ENCODE measurements around the gene HRAS.
A peak's percentile ranks its signal among the peaks of the same experiment; 100 is the strongest.

HRAS gene

GRCh38 chr11:557328-558132, 22.2 kb upstream of the HRAS start:
- peaks cover 24% of the 10 kb centered on the region for H3K4me1 ChIP-seq (ENCODE audit: control insufficient read depth, insufficient read depth, low read length)
- no peaks in the 10 kb centered on the region for H3K9me3 ChIP-seq (ENCODE audit: control insufficient read depth in 2 of 2, low read length in 2 of 2)
- H3K9ac ChIP-seq (ENCODE audit: low read length in 2 of 2), result no peak overlapping the region
- H3K27me3 ChIP-seq (ENCODE audit: control insufficient read depth in 1 of 2, insufficient read depth in 2 of 2, low read length in 2 of 2), result peaks cover 32 to 58% of the 10 kb centered on the region in 2 donors
- H3K36me3 ChIP-seq (ENCODE audit: control insufficient read depth in 2 of 2, insufficient read depth in 2 of 2, low read length in 2 of 2), result no peaks in the 10 kb centered on the region
- H3K27ac ChIP-seq (ENCODE audit: low read length), result no peak overlapping the region
- no peak overlapping the region for H3K4me3 ChIP-seq (ENCODE audit: low read length in 2 of 2)

DNA sequence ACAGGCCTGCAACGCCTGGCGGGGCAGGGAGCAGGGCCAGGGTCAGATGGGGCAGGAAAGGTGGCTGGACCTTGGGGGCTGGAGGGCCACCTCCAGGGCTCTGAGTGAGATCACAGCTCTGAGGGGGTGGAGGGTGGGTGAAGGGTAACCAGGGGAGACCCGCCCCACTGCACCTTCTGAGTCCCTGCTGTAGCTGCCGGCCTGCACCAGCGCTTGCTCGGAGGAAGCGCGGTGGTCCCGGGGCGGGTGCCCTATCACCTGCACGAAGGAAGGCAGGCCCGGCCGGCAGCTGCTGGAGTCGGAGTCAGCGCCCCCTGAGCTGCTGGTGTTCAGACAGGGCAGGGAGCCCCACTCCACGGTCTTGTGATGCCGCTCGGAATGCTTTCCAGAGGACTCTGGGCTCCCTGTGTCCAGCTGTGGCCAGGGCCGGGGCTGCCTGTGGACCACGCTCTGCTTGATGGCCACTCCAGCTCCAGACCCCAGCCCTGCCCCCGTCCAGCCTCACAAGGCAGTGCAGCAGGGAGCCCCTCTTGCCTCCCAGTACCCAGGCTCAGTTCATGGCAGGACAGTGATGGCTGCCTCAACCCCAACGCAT, 21.4 kb upstream of the HRAS start:
- no peaks in the 10 kb centered on the region for H3K9me3 ChIP-seq (ENCODE audit: control insufficient read depth in 2 of 2, low read length in 2 of 2)
- peaks cover 32 to 63% of the 10 kb centered on the region in 2 donors for H3K27me3 ChIP-seq (ENCODE audit: control insufficient read depth in 1 of 2, insufficient read depth in 2 of 2, low read length in 2 of 2)
- no peak overlapping the region for H3K27ac ChIP-seq (ENCODE audit: low read length)
- no peaks in the 10 kb centered on the region for H3K36me3 ChIP-seq (ENCODE audit: control insufficient read depth in 2 of 2, insufficient read depth in 2 of 2, low read length in 2 of 2)
- no peak overlapping the region for H3K4me3 ChIP-seq (ENCODE audit: low read length in 2 of 2)
- H3K4me1 ChIP-seq (ENCODE audit: control insufficient read depth, insufficient read depth, low read length), result peaks cover 24% of the 10 kb centered on the region
- H3K9ac ChIP-seq (ENCODE audit: low read length in 2 of 2), result no peak overlapping the region

- Histone ChIP-seq H3K9ac (ENCODE audit: low read length in 2 of 2) (no peak overlapping the region), H3K36me3 (ENCODE audit: control insufficient read depth in 2 of 2, insufficient read depth in 2 of 2, low read length in 2 of 2) (no peaks in the 10 kb centered on the region), H3K27me3 (ENCODE audit: control insufficient read depth in 1 of 2, insufficient read depth in 2 of 2, low read length in 2 of 2) (peaks cover 37 to 63% of the 10 kb centered on the region in 2 donors), H3K9me3 (ENCODE audit: control insufficient read depth in 2 of 2, low read length in 2 of 2) (no peaks in the 10 kb centered on the region), H3K4me3 (ENCODE audit: low read length in 2 of 2) (no peak overlapping the region), H3K27ac (ENCODE audit: low read length) (no peak overlapping the region), H3K4me1 (ENCODE audit: control insufficient read depth, insufficient read depth, low read length) (peaks cover 20% of the 10 kb centered on the region)
These were observed 20.6 kb upstream of the HRAS start for GRCh38 chr11:555780-556661.

GRCh38 chr11:555227-555779, 19.9 kb upstream of the HRAS start:
- Histone ChIP-seq H3K27me3 (ENCODE audit: control insufficient read depth in 1 of 2, insufficient read depth in 2 of 2, low read length in 2 of 2) (peaks cover 41 to 63% of the 10 kb centered on the region in 2 donors), H3K9me3 (ENCODE audit: control insufficient read depth in 2 of 2, low read length in 2 of 2) (no peaks in the 10 kb centered on the region), H3K4me3 (ENCODE audit: low read length in 2 of 2) (peak overlapping the region in 1 of 2 donors; percentile 49), H3K36me3 (ENCODE audit: control insufficient read depth in 2 of 2, insufficient read depth in 2 of 2, low read length in 2 of 2) (no peaks in the 10 kb centered on the region), H3K27ac (ENCODE audit: low read length) (no peak overlapping the region), H3K9ac (ENCODE audit: low read length in 2 of 2) (no peak overlapping the region), H3K4me1 (ENCODE audit: control insufficient read depth, insufficient read depth, low read length) (peaks cover 15% of the 10 kb centered on the region)

- Histone ChIP-seq H3K36me3 (ENCODE audit: control insufficient read depth in 2 of 2, insufficient read depth in 2 of 2, low read length in 2 of 2) (no peaks in the 10 kb centered on the region), H3K9ac (ENCODE audit: low read length in 2 of 2) (no peak overlapping the region), H3K27ac (ENCODE audit: low read length) (no peak overlapping the region), H3K9me3 (ENCODE audit: control insufficient read depth in 2 of 2, low read length in 2 of 2) (no peaks in the 10 kb centered on the region), H3K4me1 (ENCODE audit: control insufficient read depth, insufficient read depth, low read length) (peaks cover 11% of the 10 kb centered on the region), H3K27me3 (ENCODE audit: control insufficient read depth in 1 of 2, insufficient read depth in 2 of 2, low read length in 2 of 2) (peaks cover 43 to 63% of the 10 kb centered on the region in 2 donors), H3K4me3 (ENCODE audit: low read length in 2 of 2) (peak overlapping the region in 1 of 2 donors; percentile 40)
These were observed 19.3 kb upstream of the HRAS start for GRCh38 chr11:554428-555226.

GRCh38 chr11:553988-554340, 18.6 kb upstream of the HRAS start:
- Histone ChIP-seq H3K4me1 (ENCODE audit: control insufficient read depth, insufficient read depth, low read length) (peaks cover 11% of the 10 kb centered on the region), H3K27ac (ENCODE audit: low read length) (no peak overlapping the region), H3K9ac (ENCODE audit: low read length in 2 of 2) (no peak overlapping the region), H3K4me3 (ENCODE audit: low read length in 2 of 2) (no peak overlapping the region), H3K27me3 (ENCODE audit: control insufficient read depth in 1 of 2, insufficient read depth in 2 of 2, low read length in 2 of 2) (peaks cover 43 to 59% of the 10 kb centered on the region in 2 donors), H3K36me3 (ENCODE audit: control insufficient read depth in 2 of 2, insufficient read depth in 2 of 2, low read length in 2 of 2) (no peaks in the 10 kb centered on the region), H3K9me3 (ENCODE audit: control insufficient read depth in 2 of 2, low read length in 2 of 2) (no peaks in the 10 kb centered on the region)

GRCh38 chr11:553083-553987, 18.0 kb upstream of the HRAS start:
- Histone ChIP-seq H3K36me3 (ENCODE audit: control insufficient read depth in 2 of 2, insufficient read depth in 2 of 2, low read length in 2 of 2) (no peaks in the 10 kb centered on the region), H3K27me3 (ENCODE audit: control insufficient read depth in 1 of 2, insufficient read depth in 2 of 2, low read length in 2 of 2) (peaks cover 43 to 58% of the 10 kb centered on the region in 2 donors), H3K9me3 (ENCODE audit: control insufficient read depth in 2 of 2, low read length in 2 of 2) (no peaks in the 10 kb centered on the region), H3K4me1 (ENCODE audit: control insufficient read depth, insufficient read depth, low read length) (peaks cover 11% of the 10 kb centered on the region), H3K27ac (ENCODE audit: low read length) (no peak overlapping the region), H3K9ac (ENCODE audit: low read length in 2 of 2) (no peak overlapping the region), H3K4me3 (ENCODE audit: low read length in 2 of 2) (no peak overlapping the region)

- H3K4me1 ChIP-seq (ENCODE audit: control insufficient read depth, insufficient read depth, low read length), result peaks cover 11% of the 10 kb centered on the region
- H3K36me3 ChIP-seq (ENCODE audit: control insufficient read depth in 2 of 2, insufficient read depth in 2 of 2, low read length in 2 of 2), result no peaks in the 10 kb centered on the region
- no peak overlapping the region for H3K9ac ChIP-seq (ENCODE audit: low read length in 2 of 2)
- no peak overlapping the region for H3K4me3 ChIP-seq (ENCODE audit: low read length in 2 of 2)
- peaks cover 37 to 41% of the 10 kb centered on the region in 2 donors for H3K27me3 ChIP-seq (ENCODE audit: control insufficient read depth in 1 of 2, insufficient read depth in 2 of 2, low read length in 2 of 2)
- no peaks in the 10 kb centered on the region for H3K9me3 ChIP-seq (ENCODE audit: control insufficient read depth in 2 of 2, low read length in 2 of 2)
- no peak overlapping the region for H3K27ac ChIP-seq (ENCODE audit: low read length)
These were observed 16.2 kb upstream of the HRAS start for GRCh38 chr11:551596-551995.

GRCh38 chr11:551131-551530, 15.8 kb upstream of the HRAS start:
- Histone ChIP-seq H3K4me3 (ENCODE audit: low read length in 2 of 2) (no peak overlapping the region), H3K27ac (ENCODE audit: low read length) (no peak overlapping the region), H3K4me1 (ENCODE audit: control insufficient read depth, insufficient read depth, low read length) (peaks cover 11% of the 10 kb centered on the region), H3K9ac (ENCODE audit: low read length in 2 of 2) (no peak overlapping the region), H3K36me3 (ENCODE audit: control insufficient read depth in 2 of 2, insufficient read depth in 2 of 2, low read length in 2 of 2) (no peaks in the 10 kb centered on the region), H3K27me3 (ENCODE audit: control insufficient read depth in 1 of 2, insufficient read depth in 2 of 2, low read length in 2 of 2) (peaks cover 32 to 37% of the 10 kb centered on the region in 2 donors), H3K9me3 (ENCODE audit: control insufficient read depth in 2 of 2, low read length in 2 of 2) (no peaks in the 10 kb centered on the region)
